ENCODE measurements around the gene FAM83C. TPM values are rescaled to one million over a fixed set of nuclear protein-coding genes. Genes with fewer than 3 reads are reported as not detected.
"Not testable (repeated sequence)": the region's sequence is repeated elsewhere in the genome, so short reads cannot be mapped to it uniquely, and the experiment has no call there.

FAM83C gene
- total RNA-seq, 4 donors from 2014 or later: 29.5 to 55.3 (median 38.2) TPM

GRCh38 chr20:35260426-35260825 lies 31.8 kb downstream of the FAM83C start:
- DNase-seq: no peak
- intact Hi-C loops (cut with DNase I): loop anchor here (10.0 kb wide), 1 partner anchor 46 kb away; no protein-coding TSS in a partner anchor
- no peaks in the 10 kb centered on the region for H3K9me3 ChIP-seq
- 20 to 100% methylated on average over 1 of the region's 6 CpGs for WGBS, 2 donors
- peaks cover 0 to 12% (median 0%) of the 10 kb centered on the region in 3 donors for H3K4me1 ChIP-seq
- peaks cover 0 to 13% (median 0%) of the 10 kb centered on the region in 3 donors for H3K36me3 ChIP-seq
- H3K27me3 ChIP-seq: no peaks in the 10 kb centered on the region
- no peak overlapping the region for H3K4me3 ChIP-seq
- TF ChIP-seq CTCF (IDR thresholded peaks at IDR 0.05): no peak
- no peak overlapping the region for H3K27ac ChIP-seq

- Histone ChIP-seq H3K9me3 (no peaks in the 10 kb centered on the region), H3K36me3 (peaks cover 0 to 16% (median 0%) of the 10 kb centered on the region in 3 donors), H3K27me3 (no peaks in the 10 kb centered on the region), H3K4me3 (no peak overlapping the region), H3K27ac (no peak overlapping the region), H3K4me1 (no peaks in the 10 kb centered on the region)
- TF ChIP-seq POLR2A (IDR thresholded peaks at IDR 0.05) (no peak), CTCF (IDR thresholded peaks at IDR 0.05) (no peak)
- no peak for DNase-seq
- 73 to 84% methylated on average over 7 to 8 of the region's 8 CpGs for WGBS, 2 donors
- intact Hi-C loops (cut with DNase I): no loop called here
Observed at GRCh38 chr20:35257175-35257909, 34.9 kb downstream of the FAM83C start.

- Histone ChIP-seq H3K4me3 (no peak overlapping the region), H3K36me3 (peaks cover 0 to 16% (median 0%) of the 10 kb centered on the region in 3 donors), H3K9me3 (no peaks in the 10 kb centered on the region), H3K4me1 (no peaks in the 10 kb centered on the region), H3K27ac (no peak overlapping the region), H3K27me3 (no peaks in the 10 kb centered on the region)
- WGBS, 2 donors: 94% methylated on average over 12 of the region's 12 CpGs
- intact Hi-C loops (cut with DNase I): no loop called here
- DNase-seq: no peak
- TF ChIP-seq POLR2A (IDR thresholded peaks at IDR 0.05) (no peak), CTCF (IDR thresholded peaks at IDR 0.05) (no peak)
Observed at GRCh38 chr20:35254448-35254999, 37.7 kb downstream of the FAM83C start.

GRCh38 chr20:35253010-35253409 lies 39.2 kb downstream of the FAM83C start:
- DNase-seq: no peak
- TF ChIP-seq CTCF (IDR thresholded peaks at IDR 0.05) (no peak), POLR2A (IDR thresholded peaks at IDR 0.05) (no peak)
- Histone ChIP-seq H3K4me3 (no peak overlapping the region), H3K27ac (no peak overlapping the region), H3K36me3 (peaks cover 0 to 16% (median 0%) of the 10 kb centered on the region in 3 donors), H3K9me3 (no peaks in the 10 kb centered on the region), H3K27me3 (no peaks in the 10 kb centered on the region), H3K4me1 (no peaks in the 10 kb centered on the region)
- intact Hi-C loops (cut with DNase I): no loop called here
- WGBS, 2 donors: 51 to 82% methylated on average over 3 of the region's 3 CpGs

GRCh38 chr20:35252598-35252997 lies 39.6 kb downstream of the FAM83C start:
- H3K27me3 ChIP-seq; DNase-seq; H3K4me1 ChIP-seq; intact Hi-C loops (cut with DNase I); H3K9me3 ChIP-seq; H3K27ac ChIP-seq; H3K4me3 ChIP-seq: not testable (repeated sequence)
- WGBS, 2 donors: 100% methylated on average over 1 of the region's 2 CpGs; no CpG with 5 or more reads in 1 of the 2 donors
- H3K36me3 ChIP-seq: peaks cover 0 to 16% (median 0%) of the 10 kb centered on the region in 3 donors
